ENCODE results near the gene MAGEA2.
"Not testable (repeated sequence)": the region's sequence is repeated elsewhere in the genome, so short reads cannot be mapped to it uniquely, and the experiment has no call there.

MAGEA2 gene, protein sequence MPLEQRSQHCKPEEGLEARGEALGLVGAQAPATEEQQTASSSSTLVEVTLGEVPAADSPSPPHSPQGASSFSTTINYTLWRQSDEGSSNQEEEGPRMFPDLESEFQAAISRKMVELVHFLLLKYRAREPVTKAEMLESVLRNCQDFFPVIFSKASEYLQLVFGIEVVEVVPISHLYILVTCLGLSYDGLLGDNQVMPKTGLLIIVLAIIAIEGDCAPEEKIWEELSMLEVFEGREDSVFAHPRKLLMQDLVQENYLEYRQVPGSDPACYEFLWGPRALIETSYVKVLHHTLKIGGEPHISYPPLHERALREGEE

GRCh38 chrX:152753686-152754650 lies at the start of gene MAGEA2:
Gene MAGEA2, minus strand, starts transcription at chrX:152753842. Its CDS starts 2,479 bp downstream, at chrX:152751363.
- FAIRE-seq: not testable (repeated sequence)

GRCh38 chrX:152798945-152799344 lies 45.3 kb upstream of the MAGEA2 start:
- no peak for FAIRE-seq

DNA sequence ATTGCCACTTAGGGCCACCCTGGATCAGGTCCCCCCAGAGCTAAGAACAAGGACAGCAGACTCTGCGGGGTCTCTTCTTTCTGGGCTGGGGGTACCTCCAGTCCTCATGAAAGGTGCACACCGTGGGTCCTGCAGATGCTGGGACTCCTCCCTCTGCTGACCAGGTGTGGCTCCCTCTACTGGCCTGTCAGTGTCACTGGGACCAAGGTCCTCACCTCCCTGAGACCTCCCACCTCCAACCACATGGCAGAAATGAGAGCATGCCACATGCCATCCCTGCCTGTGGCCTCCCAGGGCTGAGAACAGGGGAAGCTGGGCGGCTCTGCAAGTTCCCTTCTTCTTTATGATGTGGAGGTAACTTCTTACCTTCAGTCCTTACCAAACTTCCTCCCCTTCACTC lies 33.4 kb upstream of the MAGEA2 start:
- FAIRE-seq: not testable (repeated sequence)

DNA sequence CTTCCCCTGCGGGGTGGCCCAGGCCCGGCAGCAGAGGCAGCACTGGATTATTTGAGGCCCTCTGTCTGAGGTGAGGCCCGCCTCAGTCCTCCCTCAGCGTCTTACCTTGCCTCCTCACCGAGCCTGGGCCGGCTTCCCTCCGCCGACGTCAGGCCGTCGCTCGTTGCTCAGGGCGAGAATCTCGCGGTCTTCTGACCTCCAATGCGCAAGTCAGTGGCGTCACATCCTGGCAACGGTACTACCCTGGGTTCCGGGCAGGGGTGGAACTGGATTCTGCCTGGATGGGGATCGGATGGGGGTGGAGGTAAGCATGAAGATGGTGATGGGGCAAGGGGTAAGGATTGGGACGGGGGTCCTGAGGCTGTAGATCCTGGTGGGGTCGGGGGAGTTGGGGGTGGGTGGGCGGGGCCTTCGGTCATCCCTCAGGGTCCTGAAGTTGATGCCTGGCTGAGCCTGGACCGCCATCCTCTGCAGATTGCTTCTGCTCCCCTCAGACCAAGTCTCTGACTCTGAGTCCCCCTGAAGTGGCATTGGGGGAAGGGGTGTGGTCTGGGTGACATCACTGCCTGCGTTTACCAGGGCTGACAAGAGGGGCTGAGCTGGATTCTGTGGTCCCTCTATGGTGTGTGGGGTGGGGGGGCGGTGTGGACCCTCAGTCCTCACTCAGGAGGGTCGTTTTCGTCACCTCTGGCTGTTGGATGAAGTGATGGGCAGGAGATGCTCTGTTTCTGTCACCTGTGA lies 16.1 kb upstream of the MAGEA2 start, which contains the start of gene MAGEA6:
Gene MAGEA6, minus strand, starts transcription at position 141 of the 741 bp plus-strand sequence. CDS start 2,039 bp downstream, outside the sequence.
- not testable (repeated sequence) for FAIRE-seq

DNA sequence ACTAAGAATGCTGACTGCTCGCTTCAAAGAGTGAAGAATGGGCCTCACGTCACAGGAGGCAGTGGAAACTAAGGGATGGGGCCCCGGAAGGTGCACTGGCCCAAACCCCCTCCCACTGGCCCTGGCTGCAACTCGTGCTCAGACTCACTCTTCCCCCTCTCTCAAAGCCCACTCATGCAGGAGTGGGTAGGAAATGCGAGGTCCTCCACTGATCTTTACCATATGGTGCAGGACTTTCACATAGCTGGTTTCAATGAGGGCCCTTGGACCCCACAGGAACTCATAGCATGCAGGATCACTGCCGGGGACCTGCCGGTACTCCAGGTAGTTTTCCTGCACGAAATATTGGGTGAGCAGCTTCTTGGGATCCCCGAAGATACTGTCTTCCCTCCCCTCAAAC lies 12.9 kb upstream of the MAGEA2 start:
- not testable (repeated sequence) for FAIRE-seq

- not testable (repeated sequence) for FAIRE-seq
Observed at GRCh38 chrX:152761582-152761981, 7.9 kb upstream of the MAGEA2 start.

GRCh38 chrX:152759544-152759943 lies 5.9 kb upstream of the MAGEA2 start:
- FAIRE-seq: not testable (repeated sequence)

DNA sequence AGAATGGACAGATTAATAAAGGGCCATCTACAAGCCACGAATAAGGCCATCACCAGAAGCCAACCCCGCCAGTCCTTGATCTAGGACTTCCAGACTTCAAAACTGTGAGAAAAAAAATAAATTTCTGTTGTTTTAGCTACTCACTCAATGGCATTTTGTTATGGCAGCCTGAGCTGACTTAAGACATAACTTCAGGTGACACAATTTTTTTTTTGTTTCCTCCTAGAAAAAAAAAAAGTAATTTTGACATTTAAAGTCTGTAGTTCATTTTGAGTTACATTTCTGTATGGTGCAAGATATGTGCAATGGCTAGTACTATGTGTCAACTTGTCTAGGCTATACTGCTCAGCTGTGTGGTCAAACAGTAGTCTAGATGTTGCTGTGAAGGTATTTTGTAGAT lies 5.3 kb upstream of the MAGEA2 start, which contains the start of gene CSAG3:
Gene CSAG3, plus strand, starts transcription at position 301 of the 400 bp plus-strand sequence.
- FAIRE-seq: not testable (repeated sequence)

DNA sequence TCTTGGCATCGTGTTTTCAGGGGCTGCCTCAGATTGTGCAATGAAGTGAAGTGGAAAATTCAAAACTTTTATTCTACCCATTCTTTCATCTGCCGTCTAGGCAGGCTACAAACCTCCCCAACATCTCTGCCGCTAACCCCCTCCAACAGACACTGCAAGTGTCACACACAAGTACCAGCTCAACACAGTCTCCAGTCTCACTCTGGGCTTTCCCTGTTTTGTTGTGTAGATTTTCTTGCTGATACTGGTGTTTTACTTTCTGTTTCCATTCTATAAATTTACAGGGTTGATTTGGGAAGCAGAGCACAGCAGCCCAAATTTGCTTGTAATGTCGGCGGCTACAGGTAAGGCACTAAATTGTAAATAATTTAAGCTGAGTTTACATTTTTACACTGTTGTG lies 1.2 kb upstream of the MAGEA2 start:
- FAIRE-seq: not testable (repeated sequence)

DNA sequence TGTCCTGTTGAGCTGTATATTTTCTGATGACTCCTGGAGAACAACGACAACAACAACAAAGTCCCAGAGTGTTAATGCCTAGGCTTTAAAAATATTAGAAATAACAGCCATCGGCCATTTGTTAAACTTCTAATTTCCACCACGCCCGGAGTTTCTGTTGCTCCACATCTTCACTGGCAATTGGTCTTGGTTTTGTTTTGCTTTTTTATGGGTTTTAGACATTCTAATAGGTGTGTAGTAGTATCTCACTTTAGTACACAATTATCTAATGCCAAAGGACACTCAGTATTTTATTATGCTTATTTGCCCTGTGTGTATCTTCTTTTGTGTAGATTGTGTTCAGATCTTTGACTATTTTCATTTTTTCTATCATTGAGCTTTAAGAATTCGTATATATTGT lies 15.1 kb downstream of the MAGEA2 start:
- FAIRE-seq: no peak

DNA sequence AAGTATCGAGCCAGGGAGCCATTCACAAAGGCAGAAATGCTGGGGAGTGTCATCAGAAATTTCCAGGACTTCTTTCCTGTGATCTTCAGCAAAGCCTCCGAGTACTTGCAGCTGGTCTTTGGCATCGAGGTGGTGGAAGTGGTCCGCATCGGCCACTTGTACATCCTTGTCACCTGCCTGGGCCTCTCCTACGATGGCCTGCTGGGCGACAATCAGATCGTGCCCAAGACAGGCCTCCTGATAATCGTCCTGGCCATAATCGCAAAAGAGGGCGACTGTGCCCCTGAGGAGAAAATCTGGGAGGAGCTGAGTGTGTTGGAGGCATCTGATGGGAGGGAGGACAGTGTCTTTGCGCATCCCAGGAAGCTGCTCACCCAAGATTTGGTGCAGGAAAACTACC lies 17.1 kb downstream of the MAGEA2 start:
- FAIRE-seq: not testable (repeated sequence)

GRCh38 chrX:152735860-152736511 lies 17.7 kb downstream of the MAGEA2 start:
- no peak for FAIRE-seq

- FAIRE-seq: no peak
Observed at GRCh38 chrX:152735101-152735500, 18.5 kb downstream of the MAGEA2 start.

DNA sequence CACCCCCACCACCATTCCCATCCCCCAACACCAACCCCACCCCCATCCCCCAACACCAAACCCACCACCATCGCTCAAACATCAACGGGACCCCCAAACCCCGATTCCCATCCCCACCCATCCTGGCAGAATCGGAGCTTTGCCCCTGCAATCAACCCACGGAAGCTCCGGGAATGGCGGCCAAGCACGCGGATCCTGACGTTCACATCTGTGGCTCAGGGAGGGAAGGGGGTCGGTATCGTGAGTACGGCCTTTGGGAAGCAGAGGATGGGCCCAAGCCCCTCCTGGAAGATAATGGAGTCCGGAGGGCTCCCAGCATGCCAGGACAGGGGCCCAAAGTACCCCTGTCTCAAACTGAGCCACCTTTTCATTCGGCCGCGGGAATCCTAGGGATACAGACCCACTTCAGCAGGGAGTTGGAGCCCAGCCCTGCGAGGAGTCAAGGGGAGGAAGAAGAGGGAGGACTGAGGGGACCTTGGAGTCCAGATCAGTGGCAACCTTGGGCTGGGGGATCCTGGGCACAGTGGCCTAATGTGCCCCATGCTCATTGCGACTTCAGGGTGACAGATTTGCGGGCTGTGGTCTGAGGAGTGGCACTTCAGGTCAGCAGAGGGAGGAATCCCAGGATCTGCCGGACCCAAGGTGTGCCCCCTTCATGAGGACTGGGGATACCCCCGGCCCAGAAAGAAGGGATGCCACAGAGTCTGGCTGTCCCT lies 19.3 kb downstream of the MAGEA2 start:
- not testable (repeated sequence) for FAIRE-seq

- no peak for FAIRE-seq
Observed at GRCh38 chrX:152733261-152733975, 20.2 kb downstream of the MAGEA2 start, which contains the start of the genes CSAG1 and MAGEA12. Gene CSAG1, minus strand, starts transcription at chrX:152733721. Its CDS starts 1,261 bp downstream, at chrX:152732460. Gene MAGEA12, plus strand, starts transcription at chrX:152733757. Its CDS starts 2,405 bp downstream, at chrX:152736162.

DNA sequence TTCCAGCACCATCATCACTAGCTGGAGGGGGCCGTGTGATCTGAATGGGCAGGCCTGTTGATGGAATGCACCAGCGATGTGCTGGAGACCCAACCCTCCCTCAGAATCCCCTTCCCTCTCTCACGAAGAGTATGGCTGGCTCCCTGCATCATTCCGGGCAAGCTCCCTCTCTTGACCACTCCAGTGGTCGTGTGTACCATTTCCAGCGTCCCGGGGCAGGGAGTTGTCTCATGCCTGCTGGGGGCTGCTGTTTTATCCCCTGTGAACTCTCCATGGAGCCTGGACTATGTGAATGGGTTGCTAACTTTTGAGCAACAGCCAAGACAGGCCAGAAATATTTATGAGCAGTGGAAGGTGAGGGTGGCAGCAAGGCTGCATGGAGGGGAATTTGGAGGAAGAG lies 28.2 kb downstream of the MAGEA2 start:
- FAIRE-seq: no peak

GRCh38 chrX:152713815-152714787 lies 39.5 kb downstream of the MAGEA2 start, which contains the start of gene MAGEA2B:
Gene MAGEA2B, plus strand, starts transcription at chrX:152714628. Its CDS starts 2,479 bp downstream, at chrX:152717107.
- not testable (repeated sequence) for FAIRE-seq

DNA sequence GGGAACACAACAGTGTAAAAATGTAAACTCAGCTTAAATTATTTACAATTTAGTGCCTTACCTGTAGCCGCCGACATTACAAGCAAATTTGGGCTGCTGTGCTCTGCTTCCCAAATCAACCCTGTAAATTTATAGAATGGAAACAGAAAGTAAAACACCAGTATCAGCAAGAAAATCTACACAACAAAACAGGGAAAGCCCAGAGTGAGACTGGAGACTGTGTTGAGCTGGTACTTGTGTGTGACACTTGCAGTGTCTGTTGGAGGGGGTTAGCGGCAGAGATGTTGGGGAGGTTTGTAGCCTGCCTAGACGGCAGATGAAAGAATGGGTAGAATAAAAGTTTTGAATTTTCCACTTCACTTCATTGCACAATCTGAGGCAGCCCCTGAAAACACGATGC lies 40.4 kb downstream of the MAGEA2 start:
- FAIRE-seq: peak; percentile 60

DNA sequence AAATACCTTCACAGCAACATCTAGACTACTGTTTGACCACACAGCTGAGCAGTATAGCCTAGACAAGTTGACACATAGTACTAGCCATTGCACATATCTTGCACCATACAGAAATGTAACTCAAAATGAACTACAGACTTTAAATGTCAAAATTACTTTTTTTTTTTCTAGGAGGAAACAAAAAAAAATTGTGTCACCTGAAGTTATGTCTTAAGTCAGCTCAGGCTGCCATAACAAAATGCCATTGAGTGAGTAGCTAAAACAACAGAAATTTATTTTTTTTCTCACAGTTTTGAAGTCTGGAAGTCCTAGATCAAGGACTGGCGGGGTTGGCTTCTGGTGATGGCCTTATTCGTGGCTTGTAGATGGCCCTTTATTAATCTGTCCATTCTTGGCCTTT lies 44.5 kb downstream of the MAGEA2 start, which contains the start of gene CSAG2:
Gene CSAG2, minus strand, starts transcription at position 101 of the 400 bp plus-strand sequence. CDS start 161 bp downstream, outside the sequence.
- peak; percentile 55 for FAIRE-seq

Data from colon (tissue), 2 donors.